Nephron progenitor cell (in vitro differentiated cells): Measurements from ENCODE around the gene RAB27A.

Source experiments
- DNase-seq: peaks from one replicate; pipeline ENCODE4 v3.0.0; 2021
- H3K27ac Mint-ChIP-seq: 2 replicates; pipeline ENCODE4 v1.8.0; 2021; ENCODE audit warnings: mild to moderate bottlenecking, moderate library complexity, mixed read lengths
- H3K27me3 Mint-ChIP-seq: 2 replicates; pipeline ENCODE4 v1.8.0; 2021; ENCODE audit warnings: mild to moderate bottlenecking, low read depth, mixed read lengths; ENCODE audit not compliant: poor library complexity
- H3K36me3 Mint-ChIP-seq: 2 replicates; pipeline ENCODE4 v1.8.0; 2021; ENCODE audit warnings: low read depth, mixed read lengths
- H3K4me1 Mint-ChIP-seq: 2 replicates; pipeline ENCODE4 v1.8.0; 2021; ENCODE audit warnings: mixed read lengths
- H3K4me3 Mint-ChIP-seq: 2 replicates; pipeline ENCODE4 v1.8.0; 2021; ENCODE audit warnings: mild to moderate bottlenecking, moderate library complexity, mixed read lengths
- H3K9me3 Mint-ChIP-seq: 2 replicates; pipeline ENCODE4 v1.8.0; 2021; ENCODE audit warnings: mild to moderate bottlenecking, moderate library complexity, mixed read lengths
- CTCF ChIP-seq: fragments of 200-600 bp; sonication (generic); IDR thresholded peaks from 2 replicates; pipeline ENCODE4 v1.5.0; 2021; ENCODE audit warnings: antibody characterized with exemption

RAB27A gene

GRCh38 chr15:55168350-55168974, 121.2 kb downstream of the RAB27A start:
- TF ChIP-seq CTCF: peak; percentile 79
- H3K4me3 Mint-ChIP-seq: no peak overlapping the region
- H3K27me3 Mint-ChIP-seq: peaks cover 6% of the 10 kb centered on the region
- H3K27ac Mint-ChIP-seq: no peak overlapping the region
- no peaks in the 10 kb centered on the region for H3K4me1 Mint-ChIP-seq
- DNase-seq: peak; percentile 77
- no peaks in the 10 kb centered on the region for H3K9me3 Mint-ChIP-seq
- no peaks in the 10 kb centered on the region for H3K36me3 Mint-ChIP-seq

GRCh38 chr15:55164284-55164683, 125.3 kb downstream of the RAB27A start:
- DNase-seq: no peak
- Mint-ChIP-seq H3K36me3 (no peaks in the 10 kb centered on the region), H3K9me3 (peaks cover 10% of the 10 kb centered on the region), H3K4me3 (no peak overlapping the region), H3K27ac (no peak overlapping the region), H3K4me1 (no peaks in the 10 kb centered on the region), H3K27me3 (peaks cover 6% of the 10 kb centered on the region)
- no peak for TF ChIP-seq CTCF
